Stimulated activated CD8-positive, alpha-beta memory T cell treated with anti-CD3 and anti-CD28 coated beads, Interleukin-12 subunit alpha, Interleukin-12 subunit beta, amount 100 ng/mL, for 4 hours (primary cell): Measurements from ENCODE around the gene MTHFSD.

Experiments
- DNase-seq: peaks from one replicate; pipeline ENCODE4 v3.0.0-alpha.2; 2020; ENCODE audit warnings: low read depth

Gene MTHFSD

DNA sequence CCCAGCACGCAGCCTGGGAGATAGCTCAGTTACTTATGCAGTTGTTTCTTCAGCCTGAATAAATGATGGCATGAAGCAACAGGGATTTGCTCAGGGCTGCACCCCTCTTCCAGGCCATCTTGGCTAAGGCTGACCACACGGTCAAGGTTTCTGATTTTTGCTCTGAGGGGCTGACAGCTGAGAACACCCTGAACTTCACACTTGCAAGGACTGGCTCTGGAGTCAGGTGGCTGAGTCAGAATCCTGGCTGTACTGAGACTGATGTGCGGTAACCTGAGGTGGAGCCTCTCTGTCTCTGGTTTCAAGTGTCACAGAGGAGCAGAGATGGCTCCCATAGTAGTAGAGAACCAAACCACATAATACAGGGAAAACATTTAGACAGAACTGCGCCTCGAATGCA lies 4.8 kb downstream of the MTHFSD start:
- no peak for DNase-seq

DNA sequence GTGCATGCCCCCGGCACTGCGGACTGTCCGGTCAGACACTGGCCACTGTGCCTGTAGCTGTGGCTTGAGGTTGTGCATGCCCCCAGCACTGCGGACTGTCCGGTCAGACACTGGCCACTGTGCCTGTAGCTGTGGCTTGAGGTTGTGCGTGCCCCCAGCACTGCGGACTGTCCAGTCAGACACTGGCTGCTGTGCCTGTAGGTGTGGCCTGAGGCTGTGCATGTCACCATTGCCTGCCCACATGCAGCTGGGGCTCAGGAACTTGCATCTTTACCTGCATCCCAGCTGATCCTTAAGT lies 5.2 kb downstream of the MTHFSD start:
- no peak for DNase-seq

DNA sequence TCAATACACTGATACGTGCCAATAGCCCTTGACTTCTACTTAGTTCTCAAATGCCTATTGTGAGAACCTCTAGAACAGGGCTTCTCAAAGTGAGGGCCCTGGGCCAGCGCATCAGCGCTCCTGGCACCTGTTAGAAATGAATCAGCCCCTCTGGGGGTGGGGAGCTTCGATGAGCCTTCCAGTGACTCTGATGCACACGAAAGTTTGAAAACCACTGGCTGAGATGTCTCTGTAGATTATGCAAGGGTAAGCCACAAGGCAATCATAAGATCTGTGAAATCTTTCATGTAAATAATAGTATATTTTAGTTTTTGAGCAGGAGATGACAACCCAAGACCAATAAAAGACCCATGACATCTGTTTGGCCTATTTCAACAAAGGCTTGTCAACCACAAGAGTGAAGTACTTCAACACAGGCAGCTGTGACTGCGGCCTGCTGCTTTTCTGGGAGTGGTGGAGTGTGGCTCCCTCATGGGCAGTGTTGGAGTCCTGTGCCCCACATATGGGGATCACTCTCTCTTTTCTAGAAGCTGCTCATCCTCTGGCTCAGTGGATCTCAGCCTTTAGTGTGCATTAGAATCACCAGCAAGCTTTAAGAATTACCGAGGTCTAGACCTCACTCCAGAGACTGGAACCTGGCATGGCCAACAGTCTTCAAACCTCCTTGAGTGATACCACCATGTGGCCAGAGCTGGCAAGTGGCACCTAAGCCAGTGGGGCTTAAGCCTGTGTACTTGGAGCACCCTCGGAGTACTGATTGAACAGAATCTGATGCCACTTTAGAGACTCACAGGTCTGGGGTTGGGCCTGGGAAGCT lies 5.8 kb downstream of the MTHFSD start:
- no peak for DNase-seq

DNA sequence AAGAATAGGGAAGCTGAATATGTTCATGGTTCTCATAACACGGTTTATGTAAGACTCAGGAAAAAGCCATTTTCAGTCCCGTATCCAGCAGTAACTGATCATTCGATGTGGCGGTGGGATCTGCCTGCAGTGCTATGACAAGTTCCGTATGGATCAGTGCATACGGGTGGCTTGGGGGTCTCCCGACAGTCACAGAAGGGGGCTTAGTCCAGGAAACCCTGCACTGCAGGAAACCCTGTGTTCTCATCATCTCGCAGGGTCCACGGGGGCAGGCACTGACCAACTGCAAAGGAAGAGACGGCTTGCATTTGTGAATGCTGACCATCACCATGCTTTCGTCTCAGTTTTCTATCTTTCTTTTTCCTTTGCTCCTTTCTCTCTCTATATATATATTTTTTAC lies 7.7 kb downstream of the MTHFSD start:
- DNase-seq, result no peak

DNA sequence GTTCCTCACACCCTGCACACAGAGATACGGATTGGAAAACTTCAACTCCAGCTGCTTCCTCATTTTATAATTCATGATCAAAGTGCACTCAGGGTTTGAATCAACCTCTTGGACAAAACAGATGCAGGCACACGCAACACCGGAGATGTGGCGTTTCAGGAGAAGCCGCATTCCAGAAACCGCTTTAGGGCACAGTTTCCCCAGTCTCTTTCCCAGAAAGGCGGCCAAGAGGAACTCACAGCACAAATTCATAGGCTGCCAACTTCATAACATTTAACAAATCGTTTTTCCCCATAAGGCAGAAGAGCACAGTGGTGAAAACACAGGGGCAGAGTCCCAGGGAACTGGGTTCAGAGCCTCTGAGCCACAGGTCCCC lies 8.4 kb downstream of the MTHFSD start:
- DNase-seq, result no peak

DNA sequence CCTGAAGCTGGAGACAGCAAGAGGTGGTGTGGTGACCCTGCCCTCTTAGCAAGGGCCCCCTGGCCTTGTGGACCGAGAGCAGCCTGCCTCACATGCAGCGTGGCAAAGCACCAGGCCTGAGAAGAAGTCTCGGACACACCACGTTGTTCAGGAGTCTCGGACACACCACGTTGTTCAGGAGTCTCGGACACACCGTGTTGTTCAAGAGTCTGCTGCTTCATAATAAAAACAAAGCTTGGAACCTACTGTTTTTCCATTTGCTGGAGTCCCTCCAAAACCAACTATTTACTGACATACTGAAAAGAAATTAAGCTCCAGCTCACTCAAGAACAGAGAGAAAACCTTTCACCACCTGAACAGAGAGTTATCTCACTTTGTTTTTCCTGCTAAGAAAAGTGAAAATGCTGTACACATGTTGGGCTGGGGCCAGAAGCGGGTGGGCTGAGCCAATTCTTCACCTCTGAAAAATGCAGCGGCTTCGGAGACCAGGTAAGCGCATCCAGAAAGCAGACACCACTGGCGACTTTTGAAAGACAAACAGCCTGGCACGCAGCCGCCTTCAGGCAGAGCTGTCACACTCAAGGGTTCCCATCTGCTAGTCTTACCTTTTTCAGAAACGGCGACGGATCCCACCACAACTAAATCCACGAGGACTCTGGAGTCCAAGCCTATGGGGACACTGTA lies 8.9 kb downstream of the MTHFSD start:
- DNase-seq, result no peak

DNA sequence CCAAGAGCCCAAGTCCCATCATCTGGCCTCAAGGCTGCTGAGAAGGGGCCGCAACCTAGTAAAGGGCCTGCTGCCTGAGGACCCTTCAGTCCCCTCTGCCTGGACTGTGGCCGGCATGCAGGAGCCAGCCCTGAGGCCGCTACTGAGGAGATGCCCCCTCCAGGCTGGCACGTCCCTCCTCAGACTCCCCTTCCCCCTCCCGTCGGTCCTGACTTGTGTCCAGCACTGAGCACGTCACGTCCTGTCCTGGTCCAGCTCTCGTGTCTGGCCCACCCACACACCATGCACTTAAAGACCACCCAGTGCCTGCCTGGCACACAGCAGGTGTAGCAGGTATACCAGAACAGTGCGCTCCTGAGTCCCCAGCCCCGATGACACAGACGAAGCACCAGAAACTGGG lies 9.6 kb downstream of the MTHFSD start:
- no peak for DNase-seq

DNA sequence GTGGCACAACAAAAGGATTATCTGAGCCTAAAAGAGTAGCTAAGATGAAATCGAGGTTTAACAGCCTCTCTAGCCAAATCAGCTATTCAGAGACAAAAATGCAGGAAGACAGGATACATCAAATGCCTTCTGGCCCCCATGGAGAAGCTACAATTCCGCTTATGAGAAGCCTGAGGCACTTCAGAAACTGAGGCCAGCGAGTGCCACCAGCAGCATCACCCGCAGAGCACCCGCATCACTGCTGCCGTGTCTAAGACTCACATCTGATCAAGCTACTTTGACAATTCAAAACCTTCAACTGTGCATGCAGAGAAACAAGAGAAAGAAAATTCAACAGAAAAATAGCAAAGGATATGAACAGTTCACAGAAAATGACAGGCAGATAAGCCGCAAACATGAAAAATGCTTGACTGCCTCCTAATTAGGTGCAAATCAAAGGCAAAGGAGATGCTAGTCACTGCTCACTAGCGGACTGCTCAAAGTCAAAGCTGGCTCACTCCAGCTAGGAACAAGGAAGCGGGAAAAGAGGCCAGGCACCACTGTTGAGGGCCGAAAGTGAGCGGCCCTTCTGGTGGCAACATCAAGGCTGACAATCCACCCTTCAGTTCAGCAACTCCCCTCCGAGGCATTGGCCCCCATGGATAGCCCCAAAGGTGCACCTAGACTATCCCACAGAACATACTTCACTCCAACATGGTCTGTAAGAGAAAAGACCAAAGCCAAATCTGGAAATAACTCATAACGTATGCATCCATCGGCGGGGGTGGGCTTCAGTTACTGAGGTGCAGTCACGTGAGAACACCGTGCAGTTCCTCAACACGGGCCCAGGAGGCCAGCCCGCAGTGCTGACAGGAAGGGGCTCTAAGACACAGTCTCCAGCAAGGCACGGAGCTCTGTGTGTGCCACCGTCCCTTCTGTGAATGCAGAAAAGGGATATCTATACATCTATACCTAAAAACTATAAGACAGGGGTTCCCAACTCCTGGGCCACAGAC lies 12.0 kb downstream of the MTHFSD start:
- no peak for DNase-seq

GRCh38 chr16:86541560-86541959 lies 13.5 kb downstream of the MTHFSD start:
- DNase-seq, result no peak

DNA sequence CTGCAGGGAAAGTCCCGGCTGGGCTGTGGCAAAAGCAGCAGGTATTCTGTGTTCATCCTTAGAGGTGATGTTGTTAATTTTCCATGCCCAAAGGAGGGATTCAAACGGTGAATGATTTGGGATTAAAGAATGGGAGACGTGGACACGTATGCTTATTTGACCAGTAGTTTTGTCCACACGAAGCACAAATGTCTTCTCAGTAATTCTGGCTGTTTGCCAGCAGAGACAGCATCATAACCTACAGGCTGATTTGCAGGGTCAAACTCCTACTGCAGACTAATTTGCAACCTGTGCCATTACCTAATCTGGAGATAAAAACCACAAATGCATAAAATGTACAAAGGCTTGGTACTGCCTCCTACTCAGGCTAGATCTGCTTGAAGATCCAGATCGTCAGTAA lies 14.1 kb downstream of the MTHFSD start:
- DNase-seq, result no peak

- no peak for DNase-seq
Measured at GRCh38 chr16:86538196-86538780, 16.7 kb downstream of the MTHFSD start.

GRCh38 chr16:86537486-86537885 lies 17.5 kb downstream of the MTHFSD start:
- no peak for DNase-seq

GRCh38 chr16:86536621-86537020 lies 18.4 kb downstream of the MTHFSD start:
- DNase-seq, result no peak

GRCh38 chr16:86534779-86535615 lies 20.0 kb downstream of the MTHFSD start:
- DNase-seq, result no peak

- no peak for DNase-seq
Measured at GRCh38 chr16:86533767-86534351, 21.2 kb downstream of the MTHFSD start.

DNA sequence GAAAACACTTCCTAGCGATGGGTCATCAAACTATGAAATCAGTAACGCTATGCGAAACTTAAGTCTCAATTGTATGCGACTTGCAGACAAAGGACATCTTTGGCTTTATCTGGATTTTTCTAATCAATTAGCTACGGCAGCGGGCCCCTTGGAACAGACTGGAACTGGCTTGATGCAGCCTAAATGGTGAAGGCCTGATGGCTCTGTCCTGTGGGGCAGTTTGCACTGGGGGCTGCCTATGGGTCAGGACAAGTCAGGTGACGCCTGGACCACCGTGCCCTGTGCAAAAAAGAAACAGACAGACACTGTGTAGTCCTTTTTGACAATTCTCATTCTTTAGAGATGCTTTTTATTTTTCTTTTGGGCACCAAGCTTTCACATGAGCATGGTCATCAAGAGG lies 22.0 kb downstream of the MTHFSD start:
- no peak for DNase-seq

- no peak for DNase-seq
Measured at GRCh38 chr16:86532526-86532815, 22.6 kb downstream of the MTHFSD start.

DNA sequence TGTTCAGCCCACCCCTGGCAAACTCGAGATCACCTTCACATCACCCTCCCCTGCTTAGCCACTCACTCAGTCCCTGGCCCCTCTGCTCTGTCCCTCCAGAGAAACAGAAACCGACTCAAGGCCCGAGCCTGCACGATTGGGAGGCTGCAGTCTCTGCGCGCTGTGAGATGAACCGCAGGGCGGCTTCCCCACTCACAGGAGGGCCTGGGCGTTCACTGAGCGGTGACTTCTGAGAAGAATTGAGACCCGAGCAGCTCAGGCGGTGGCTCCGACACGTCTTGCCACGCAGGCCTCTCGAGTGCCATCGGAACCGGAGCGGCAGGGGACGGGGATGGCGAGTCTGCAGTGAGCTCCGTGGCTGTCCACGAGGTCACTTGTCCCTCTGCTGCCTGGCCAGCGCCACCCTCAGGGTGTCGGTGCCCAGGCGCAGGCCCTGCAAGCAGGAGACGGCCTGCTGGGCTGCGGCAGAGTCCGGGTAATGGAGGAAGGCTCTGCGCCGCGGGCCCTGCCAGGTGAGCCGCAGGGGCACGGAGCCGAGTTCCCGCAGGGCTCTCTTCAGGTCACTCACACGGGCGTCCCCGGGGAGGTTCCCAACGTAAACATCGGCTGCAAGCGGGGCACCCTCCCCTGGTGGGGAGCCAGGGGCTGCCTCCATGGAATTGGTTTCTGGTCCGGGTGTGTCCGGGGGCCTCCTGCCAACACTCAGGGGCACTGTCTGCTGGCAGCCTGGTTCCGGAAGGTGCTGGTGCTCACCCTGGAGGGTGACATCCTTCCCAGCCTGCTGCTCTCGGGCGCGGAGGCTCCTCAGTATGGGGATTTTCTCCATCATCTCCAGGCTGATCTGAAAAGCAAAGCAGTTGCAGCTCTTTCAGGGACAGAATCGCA lies 23.2 kb downstream of the MTHFSD start:
- DNase-seq, result no peak

DNA sequence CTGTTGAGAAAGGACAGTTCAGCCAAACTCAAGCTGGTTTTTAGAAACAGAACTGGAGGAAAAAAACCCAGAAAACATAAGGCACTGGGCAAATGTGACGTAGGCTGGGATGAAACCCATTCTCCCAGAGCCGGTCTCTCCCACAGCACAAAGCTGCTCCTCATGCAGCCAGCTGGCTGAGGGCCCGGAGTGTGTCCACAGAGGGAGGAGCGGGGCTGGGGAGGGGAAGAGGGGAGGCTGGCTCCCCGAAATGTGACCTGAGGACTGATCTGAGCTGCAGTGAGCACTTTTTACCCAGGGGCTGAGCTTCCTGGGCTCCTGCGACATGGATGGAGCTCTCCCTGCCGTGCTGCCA lies 23.9 kb downstream of the MTHFSD start:
- no peak for DNase-seq
